ENCODE data around the gene TNS3. TPM values are rescaled to one million over a fixed set of nuclear protein-coding genes. Genes with fewer than 3 reads are reported as not detected.
A peak's percentile ranks its signal among the peaks of the same experiment; 100 is the strongest.
"Not testable (repeated sequence)": the region's sequence is repeated elsewhere in the genome, so short reads cannot be mapped to it uniquely, and the experiment has no call there.

Gene TNS3
- total RNA-seq, 1 donor from 2014 or later: 89.8 TPM

GRCh38 chr7:47471831-47472230, 110.1 kb downstream of the TNS3 start:
- H3K27me3 ChIP-seq: no peaks in the 10 kb centered on the region
- H3K4me3 ChIP-seq: no peak overlapping the region
- no peak for DNase-seq (ENCODE audit: low spot score in 2 of 2)
- H3K36me3 ChIP-seq: no peaks in the 10 kb centered on the region
- H3K9me3 ChIP-seq: no peaks in the 10 kb centered on the region
- TF ChIP-seq, protein P1, sequence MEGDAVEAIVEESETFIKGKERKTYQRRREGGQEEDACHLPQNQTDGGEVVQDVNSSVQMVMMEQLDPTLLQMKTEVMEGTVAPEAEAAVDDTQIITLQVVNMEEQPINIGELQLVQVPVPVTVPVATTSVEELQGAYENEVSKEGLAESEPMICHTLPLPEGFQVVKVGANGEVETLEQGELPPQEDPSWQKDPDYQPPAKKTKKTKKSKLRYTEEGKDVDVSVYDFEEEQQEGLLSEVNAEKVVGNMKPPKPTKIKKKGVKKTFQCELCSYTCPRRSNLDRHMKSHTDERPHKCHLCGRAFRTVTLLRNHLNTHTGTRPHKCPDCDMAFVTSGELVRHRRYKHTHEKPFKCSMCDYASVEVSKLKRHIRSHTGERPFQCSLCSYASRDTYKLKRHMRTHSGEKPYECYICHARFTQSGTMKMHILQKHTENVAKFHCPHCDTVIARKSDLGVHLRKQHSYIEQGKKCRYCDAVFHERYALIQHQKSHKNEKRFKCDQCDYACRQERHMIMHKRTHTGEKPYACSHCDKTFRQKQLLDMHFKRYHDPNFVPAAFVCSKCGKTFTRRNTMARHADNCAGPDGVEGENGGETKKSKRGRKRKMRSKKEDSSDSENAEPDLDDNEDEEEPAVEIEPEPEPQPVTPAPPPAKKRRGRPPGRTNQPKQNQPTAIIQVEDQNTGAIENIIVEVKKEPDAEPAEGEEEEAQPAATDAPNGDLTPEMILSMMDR (IDR thresholded peaks at IDR 0.05): no peak
- peaks cover 0 to 18% of the 10 kb centered on the region in 2 donors for H3K4me1 ChIP-seq
- H3K27ac ChIP-seq: peak overlapping the region in 1 of 2 donors; percentile 33
- intact Hi-C loops (cut with DNase I): no loop called here

GRCh38 chr7:47471358-47471703, 110.6 kb downstream of the TNS3 start:
- intact Hi-C loops (cut with DNase I): no loop called here
- peaks cover 0 to 17% of the 10 kb centered on the region in 2 donors for H3K4me1 ChIP-seq
- TF ChIP-seq, protein P1 (IDR thresholded peaks at IDR 0.05): no peak
- H3K27me3 ChIP-seq: no peaks in the 10 kb centered on the region
- H3K9me3 ChIP-seq: no peaks in the 10 kb centered on the region
- H3K4me3 ChIP-seq: no peak overlapping the region
- peak overlapping the region in 1 of 2 donors; percentile 33 for H3K27ac ChIP-seq
- no peak for DNase-seq (ENCODE audit: low spot score in 2 of 2)
- H3K36me3 ChIP-seq: no peaks in the 10 kb centered on the region

DNA sequence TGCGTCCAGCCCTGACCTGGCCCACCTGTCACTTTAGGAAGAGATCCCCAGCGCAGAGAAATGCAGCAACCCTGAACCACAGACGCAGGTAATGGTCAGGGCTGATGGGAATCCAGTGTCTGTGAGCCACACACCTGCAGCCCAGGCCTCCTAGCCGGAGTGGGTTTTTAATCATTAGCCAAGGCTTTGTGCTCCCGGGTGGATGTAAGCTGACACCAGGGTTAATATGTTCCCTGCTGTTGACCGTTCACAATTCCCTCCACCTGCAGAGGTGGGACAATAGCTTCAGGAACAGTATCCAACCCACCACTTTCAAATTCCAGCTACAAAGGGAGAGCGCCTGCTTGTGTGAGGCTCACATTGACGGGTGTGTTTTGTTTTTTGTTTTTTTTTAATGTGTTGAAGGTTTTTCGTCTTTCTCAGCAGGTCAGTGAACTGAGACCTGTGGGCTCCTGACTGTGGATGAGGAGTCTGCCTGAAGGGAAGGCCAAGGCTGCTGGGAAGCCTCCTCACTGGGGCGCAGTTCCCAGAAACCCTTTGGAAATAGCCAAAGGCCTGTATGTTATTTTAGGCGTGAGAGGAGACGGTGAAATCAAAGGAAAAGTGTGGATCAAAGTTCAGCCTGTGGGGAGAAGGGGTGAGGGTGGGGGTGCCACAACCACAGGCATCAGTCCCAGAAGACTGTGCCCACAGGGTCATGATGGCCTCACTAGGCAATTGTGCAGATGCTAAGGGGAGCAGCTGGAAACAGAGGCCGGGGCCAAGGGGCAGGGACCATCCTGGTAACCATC, 111.1 kb downstream of the TNS3 start:
- Histone ChIP-seq H3K27me3 (no peaks in the 10 kb centered on the region), H3K36me3 (no peaks in the 10 kb centered on the region), H3K4me3 (no peak overlapping the region), H3K27ac (peak overlapping the region in 1 of 2 donors; percentile 33), H3K4me1 (peaks cover 0 to 14% of the 10 kb centered on the region in 2 donors), H3K9me3 (no peaks in the 10 kb centered on the region)
- DNase-seq (ENCODE audit: low spot score in 2 of 2): no peak
- TF ChIP-seq, protein P1 (IDR thresholded peaks at IDR 0.05): no peak
- intact Hi-C loops (cut with DNase I): no loop called here

DNA sequence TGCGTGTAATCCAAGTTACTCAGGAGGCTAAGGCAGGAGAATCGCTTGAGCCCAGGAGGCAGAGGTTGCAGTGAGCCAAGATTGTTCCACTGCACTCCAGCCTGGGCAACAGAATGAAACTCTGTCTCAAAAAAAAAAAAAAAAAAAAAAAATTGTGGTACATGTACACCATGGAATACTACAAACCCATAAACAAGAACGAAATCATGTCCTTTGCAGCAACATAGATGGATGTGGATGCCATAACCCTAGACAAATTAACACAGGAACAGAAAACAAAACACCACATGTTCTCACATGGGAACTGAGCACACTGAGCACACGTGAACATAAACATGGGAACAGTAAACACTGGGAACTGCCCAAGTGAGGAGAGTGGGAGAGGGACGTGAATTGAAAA, 112.1 kb downstream of the TNS3 start:
- H3K9me3 ChIP-seq; H3K27ac ChIP-seq; H3K27me3 ChIP-seq; H3K4me1 ChIP-seq; DNase-seq (ENCODE audit: low spot score in 2 of 2); H3K36me3 ChIP-seq; H3K4me3 ChIP-seq; intact Hi-C loops (cut with DNase I): not testable (repeated sequence)

DNA sequence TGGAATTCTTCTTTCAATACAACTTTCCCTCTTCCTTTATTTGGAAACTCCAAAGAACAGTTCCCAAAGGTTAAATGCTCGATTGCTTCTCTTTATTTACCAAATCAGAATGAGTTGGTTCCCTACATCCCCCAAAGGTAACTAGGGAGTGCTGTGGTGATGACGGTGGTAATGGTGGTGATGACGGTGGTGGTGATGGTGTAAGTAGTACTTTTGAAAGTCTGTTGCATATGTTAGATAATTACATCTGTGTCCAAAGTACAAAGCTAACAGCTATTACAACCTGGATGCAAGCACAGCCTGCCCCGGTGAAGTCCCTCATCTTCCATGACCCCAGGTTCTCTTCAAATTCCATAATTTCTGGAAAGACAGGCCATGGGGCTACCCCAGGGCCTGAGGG, 115.1 kb downstream of the TNS3 start:
- no peaks in the 10 kb centered on the region for H3K9me3 ChIP-seq
- DNase-seq (ENCODE audit: low spot score in 2 of 2): no peak
- H3K4me1 ChIP-seq: peaks cover 0 to 3% of the 10 kb centered on the region in 2 donors
- H3K27ac ChIP-seq: peak overlapping the region in 1 of 2 donors; percentile 3
- H3K36me3 ChIP-seq: no peaks in the 10 kb centered on the region
- intact Hi-C loops (cut with DNase I): no loop called here
- H3K27me3 ChIP-seq: no peaks in the 10 kb centered on the region
- no peak overlapping the region for H3K4me3 ChIP-seq
- TF ChIP-seq, protein P1 (IDR thresholded peaks at IDR 0.05): no peak

GRCh38 chr7:47465191-47465590, 116.7 kb downstream of the TNS3 start:
- intact Hi-C loops (cut with DNase I): no loop called here
- no peak overlapping the region for H3K27ac ChIP-seq
- DNase-seq (ENCODE audit: low spot score in 2 of 2): no peak

More at GRCh38 chr7:47465191-47465590, 116.7 kb downstream of the TNS3 start:
- TF ChIP-seq, protein P1 (IDR thresholded peaks at IDR 0.05): no peak
- peaks cover 0 to 15% of the 10 kb centered on the region in 2 donors for H3K4me1 ChIP-seq
- H3K4me3 ChIP-seq: no peak overlapping the region
- H3K36me3 ChIP-seq: no peaks in the 10 kb centered on the region
- no peaks in the 10 kb centered on the region for H3K27me3 ChIP-seq
- no peaks in the 10 kb centered on the region for H3K9me3 ChIP-seq

Data from ascending aorta (tissue), 2 donors.